HG02610 (cell line): Measurements from ENCODE around the gene HOXA3.

Experiments used
- ATAC-seq: cut with Tn5 transposase; IDR thresholded peaks from one replicate; pipeline ENCODE4 v1.9.1; 2021; ENCODE audit warnings: mild to moderate bottlenecking, moderate library complexity; ENCODE audit not compliant: unreplicated experiment

HOXA3 gene

DNA sequence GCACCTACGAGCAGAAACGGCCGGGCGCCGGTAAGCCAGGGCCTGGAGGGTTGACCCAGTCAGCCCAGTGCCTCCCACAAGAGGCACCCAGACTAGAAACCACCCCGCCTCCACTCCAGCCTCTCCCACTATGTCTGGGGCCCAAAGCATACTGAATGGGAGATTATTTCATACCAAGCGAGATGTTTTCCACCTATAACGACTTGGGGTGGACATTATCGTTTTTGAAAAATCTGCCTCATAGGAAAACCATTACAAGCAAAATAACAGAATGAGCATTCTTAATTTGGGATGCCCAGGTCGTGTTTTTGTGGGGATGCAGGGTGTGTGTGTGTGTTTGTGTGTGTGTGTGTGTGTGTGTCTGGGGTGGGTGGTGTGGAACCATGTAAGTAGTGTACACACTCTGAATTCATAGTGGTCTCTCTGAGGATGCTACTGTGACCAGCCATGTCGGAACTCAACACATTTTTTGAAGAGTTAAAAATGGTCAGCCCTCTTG lies 6.4 kb downstream of the HOXA3 start:
- no peak for ATAC-seq

- no peak for ATAC-seq
Observed at GRCh38 chr7:27145165-27145913, 7.0 kb downstream of the HOXA3 start.

DNA sequence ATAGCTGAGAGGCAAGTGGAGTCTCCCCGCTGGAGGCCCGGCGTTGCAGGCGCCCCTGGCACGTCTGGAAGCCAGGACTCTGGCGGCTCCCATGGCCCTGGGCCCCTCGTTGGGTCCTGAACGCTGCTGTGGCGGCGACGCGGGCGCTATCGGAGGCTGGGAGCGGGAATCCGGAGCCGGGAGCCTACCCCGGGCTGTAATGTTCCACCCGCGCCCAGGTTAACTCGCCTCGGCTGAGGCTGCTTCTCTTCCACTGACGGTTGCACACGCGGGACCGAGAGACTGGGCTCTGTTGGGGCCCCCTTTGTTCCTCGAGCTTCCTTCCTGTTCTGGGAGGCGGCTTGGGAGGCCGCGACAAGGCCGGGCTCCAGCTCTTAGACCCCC lies 7.6 kb downstream of the HOXA3 start:
- no peak for ATAC-seq

GRCh38 chr7:27143950-27144780 lies 8.2 kb downstream of the HOXA3 start:
- ATAC-seq, result no peak

DNA sequence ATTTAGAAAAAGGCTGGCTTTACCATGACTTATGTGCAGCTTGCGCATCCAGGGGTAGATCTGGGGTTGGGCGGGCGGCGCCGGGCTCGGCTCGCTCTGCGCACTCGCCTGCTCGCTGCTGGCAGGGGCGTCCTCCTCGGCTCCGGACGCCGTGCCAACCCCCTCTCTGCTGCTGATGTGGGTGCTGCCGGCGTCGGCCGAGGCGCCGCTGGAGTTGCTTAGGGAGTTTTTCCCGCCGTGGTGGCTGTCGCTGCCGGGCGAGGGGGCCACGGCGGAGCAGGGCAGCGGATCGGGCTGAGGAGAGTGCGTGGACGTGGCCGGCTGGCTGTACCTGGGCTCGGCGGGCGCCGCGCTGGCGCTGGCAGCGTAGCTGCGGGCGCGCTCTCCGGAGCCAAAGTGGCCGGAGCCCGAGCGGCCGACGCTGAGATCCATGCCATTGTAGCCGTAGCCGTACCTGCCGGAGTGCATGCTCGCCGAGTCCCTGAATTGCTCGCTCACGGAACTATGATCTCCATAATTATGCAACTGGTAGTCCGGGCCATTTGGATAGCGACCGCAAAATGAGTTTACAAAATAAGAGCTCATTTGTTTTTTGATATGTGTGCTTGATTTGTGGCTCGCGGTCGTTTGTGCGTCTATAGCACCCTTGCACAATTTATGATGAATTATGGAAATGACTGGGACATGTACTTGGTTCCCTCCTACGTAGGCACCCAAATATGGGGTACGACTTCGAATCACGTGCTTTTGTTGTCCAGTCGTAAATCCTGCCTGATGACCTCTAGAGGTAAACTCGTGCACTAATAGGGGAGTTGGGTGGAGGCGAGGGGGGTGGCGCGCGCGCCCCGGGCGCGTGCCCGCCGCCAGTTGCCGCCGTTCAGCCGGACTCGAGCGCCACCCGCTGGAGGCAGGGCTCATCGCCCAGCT lies 9.1 kb downstream of the HOXA3 start, which contains the start of gene HOXA5:
HOXA5 (minus strand) TSS at position 659 of the 927 bp plus-strand sequence; CDS start at position 585, 74 bp downstream.
- no peak for ATAC-seq

GRCh38 chr7:27142580-27143022 lies 9.8 kb downstream of the HOXA3 start:
- no peak for ATAC-seq

DNA sequence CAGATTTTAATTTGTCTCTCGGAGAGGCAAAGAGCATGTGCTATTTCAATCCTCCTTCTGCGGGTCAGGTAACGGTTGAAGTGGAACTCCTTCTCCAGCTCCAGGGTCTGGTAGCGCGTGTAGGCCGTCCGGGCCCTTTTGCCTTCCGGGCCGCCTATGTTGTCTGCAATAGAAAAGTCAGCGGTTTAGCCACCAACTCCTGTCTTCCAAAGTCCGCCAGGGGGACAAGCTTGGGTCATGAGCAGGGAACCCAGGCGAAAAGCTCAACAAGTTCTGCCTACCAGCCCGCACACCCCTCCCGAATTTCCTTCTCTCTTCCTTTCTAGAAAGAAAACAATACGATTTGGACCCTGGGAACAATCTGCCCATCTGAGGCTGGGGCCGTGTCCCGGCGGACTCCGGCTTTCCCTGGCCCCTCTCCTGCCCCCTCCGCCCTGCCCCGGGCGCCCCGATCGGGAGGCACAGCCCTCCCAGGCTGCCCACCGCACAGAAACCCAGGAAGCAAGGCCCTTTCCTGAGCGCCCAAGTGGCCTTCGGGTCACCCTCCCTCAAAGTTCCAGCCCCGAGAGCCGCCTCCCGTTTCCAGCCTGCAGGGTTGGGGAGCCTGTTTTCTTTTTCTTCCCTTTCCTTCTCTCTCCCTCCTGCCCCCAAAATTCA lies 10.3 kb downstream of the HOXA3 start:
- ATAC-seq, result no peak

GRCh38 chr7:27141137-27141922 lies 11.1 kb downstream of the HOXA3 start:
- no peak for ATAC-seq

GRCh38 chr7:27140126-27140857 lies 12.1 kb downstream of the HOXA3 start:
- ATAC-seq, result no peak

GRCh38 chr7:27139334-27140125 lies 12.9 kb downstream of the HOXA3 start:
- no peak for ATAC-seq

- no peak for ATAC-seq
Observed at GRCh38 chr7:27138985-27139333, 13.4 kb downstream of the HOXA3 start.

- ATAC-seq, result no peak
Observed at GRCh38 chr7:27138472-27138871, 13.9 kb downstream of the HOXA3 start.

- ATAC-seq, result no peak
Observed at GRCh38 chr7:27137640-27138315, 14.6 kb downstream of the HOXA3 start.

GRCh38 chr7:27134392-27134791 lies 18.0 kb downstream of the HOXA3 start:
- ATAC-seq, result peak; percentile 80

GRCh38 chr7:27133409-27134231 lies 18.8 kb downstream of the HOXA3 start:
- no peak for ATAC-seq

DNA sequence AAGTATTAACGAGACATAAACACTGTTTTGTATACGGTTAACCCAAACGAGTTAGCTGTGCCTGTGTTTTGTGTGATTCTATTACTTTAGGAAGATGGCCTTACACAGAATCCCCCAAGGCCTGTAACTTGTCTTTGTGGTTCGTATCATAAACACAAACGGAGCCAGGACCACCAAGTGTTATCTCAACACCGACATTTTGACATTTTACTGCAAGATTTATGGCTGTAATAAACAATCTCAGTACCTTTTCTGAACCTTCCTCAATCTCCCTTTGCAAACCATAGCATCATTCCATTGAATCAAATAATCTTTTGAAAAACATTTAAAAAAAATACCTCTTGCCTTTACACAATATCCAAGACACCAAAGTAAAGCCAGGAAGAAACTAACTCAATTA lies 19.4 kb downstream of the HOXA3 start:
- ATAC-seq, result no peak

GRCh38 chr7:27132214-27132613 lies 20.2 kb downstream of the HOXA3 start:
- ATAC-seq, result no peak
